Lung (tissue), 12 donors: ENCODE results near the gene C16orf90. TPM values are rescaled to one million over a fixed set of nuclear protein-coding genes. Genes with fewer than 3 reads are reported as not detected.

Experiments used
- ATAC-seq: fragments of 200-7000 bp; cut with Tn5 transposase; one replicate; pipeline ENCODE4 v1.9.1; 2020; ENCODE audit warnings: moderate number of reproducible peaks; ENCODE audit not compliant: insufficient read depth, low FRiP score
- DNase-seq, 3 donors: peaks; one replicate each; pipeline ENCODE4 v3.0.0-alpha.2; 2013 to 2017
- H3K27ac ChIP-seq, 2 donors: one replicate each; pipeline ENCODE4 v1.5.1; 2013; ENCODE audit warnings: mild to moderate bottlenecking in 2 of 2, moderate library complexity in 2 of 2, control low read depth in 1 of 2, inconsistent platforms in 1 of 2, low read depth in 1 of 2, low read length in 1 of 2
- H3K27me3 ChIP-seq, 3 donors: one replicate each; pipeline ENCODE4 v1.5.1; 2013; ENCODE audit warnings: low read length in 2 of 3; ENCODE audit not compliant: control insufficient read depth in 3 of 3, insufficient read depth in 3 of 3
- H3K36me3 ChIP-seq, 4 donors: one replicate each; pipeline ENCODE4 v1.5.1; 2013; ENCODE audit warnings: low read length in 4 of 4, mild to moderate bottlenecking in 1 of 4, moderate library complexity in 1 of 4; ENCODE audit not compliant: control insufficient read depth in 4 of 4, insufficient read depth in 4 of 4
- H3K4me1 ChIP-seq, 5 donors: one replicate each; pipeline ENCODE4 v1.5.1; 2013; ENCODE audit warnings: low read length in 5 of 5, mild to moderate bottlenecking in 2 of 5, moderate library complexity in 1 of 5; ENCODE audit not compliant: control insufficient read depth in 5 of 5, insufficient read depth in 5 of 5
- H3K4me3 ChIP-seq: one replicate; pipeline ENCODE4 v1.5.1; 2013; ENCODE audit warnings: mild to moderate bottlenecking, control low read depth, moderate library complexity
- H3K9ac ChIP-seq, 2 donors: one replicate each; pipeline ENCODE4 v1.5.1; 2013; ENCODE audit warnings: low read length in 2 of 2, control low read depth in 1 of 2; ENCODE audit not compliant: insufficient read depth in 1 of 2
- H3K9me3 ChIP-seq, 4 donors: one replicate each; pipeline ENCODE4 v1.5.1; 2013; ENCODE audit warnings: low read length in 3 of 4, mild to moderate bottlenecking in 1 of 4, moderate library complexity in 1 of 4; ENCODE audit not compliant: control insufficient read depth in 4 of 4, insufficient read depth in 3 of 4
- WGBS, 2 donors: extraction: QIAGEN DNeasy Blood & Tissue Kit; methylation state at CpG; one replicate each; pipeline ENCODE4 v1.1.7; 2013; 5-methylcytosine and 5-hydroxymethylcytosine counted together
- polyA plus RNA-seq, 2 donors: library from polyadenylated mRNA; stranded (reverse); fragments of 200-250 nt; gene quantifications; one replicate each; pipeline ENCODE4 v1.2.1, GENCODE V29; 2013
- total RNA-seq, 2 donors: library from RNA; depleted of rRNA in 1 of 2; stranded (reverse); fragments of >200 nt in 1 of 2; gene quantifications; one replicate each; pipeline ENCODE4 v1.2.1, GENCODE V29; 2014 to 2021
- TF ChIP-seq, protein P1 (sequence below): IDR thresholded peaks from 2 replicates; pipeline ENCODE4 v1.5.1; 2012; ENCODE audit warnings: mild to moderate bottlenecking; ENCODE audit errors: control extremely low read depth, extremely low read depth
- donor health status: control.
- donor health status: control.
- donor health status: Bipolar disorder and iron deficiency.
- donor health status: healthy.
- donor health status: DM: yes; HTN: yes; CAD: no.

Gene C16orf90
- total and polyA plus RNA-seq, 4 donors: not detected

DNA sequence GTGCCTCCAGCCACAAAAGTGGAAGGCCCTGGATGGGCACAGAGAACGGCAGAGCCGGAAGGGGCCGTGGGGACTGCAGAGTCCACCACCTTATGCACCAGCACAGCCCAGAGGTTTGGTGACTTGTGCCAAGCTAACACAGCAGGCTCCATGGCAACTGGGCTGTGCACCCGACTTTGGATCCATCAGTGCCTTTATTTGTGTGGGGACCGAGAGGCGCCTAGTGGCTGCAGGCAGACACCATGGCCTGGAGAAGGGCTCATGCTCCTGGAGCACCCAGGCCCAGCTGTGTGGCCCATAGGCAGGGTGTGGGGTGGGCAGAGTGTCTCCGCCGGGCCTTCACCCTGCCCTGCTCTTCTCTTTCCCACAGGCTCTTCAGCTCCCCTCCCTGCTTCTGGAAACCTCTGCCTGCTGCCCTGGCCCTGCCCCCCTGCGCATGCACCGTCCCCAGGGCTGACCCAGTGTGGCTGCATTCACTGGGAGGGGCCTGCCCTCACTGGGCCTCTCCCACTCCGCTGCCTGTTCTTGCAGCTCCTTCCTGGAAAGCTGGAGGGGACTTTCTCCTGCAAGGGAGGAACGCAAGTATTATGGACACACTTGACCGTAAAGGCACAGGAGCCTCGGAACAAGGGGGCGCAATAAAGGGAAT, 10.1 kb downstream of the C16orf90 start:
- Histone ChIP-seq H3K27ac (no peak overlapping the region), H3K36me3 (peaks cover 3 to 65% (median 14%) of the 10 kb centered on the region in 4 donors), H3K4me1 (peaks cover 0 to 3% (median 0%) of the 10 kb centered on the region in 5 donors), H3K9ac (no peak overlapping the region), H3K27me3 (no peaks in the 10 kb centered on the region), H3K9me3 (no peaks in the 10 kb centered on the region), H3K4me3 (no peak overlapping the region)
- no peak for ATAC-seq
- 86 to 93% methylated on average over 15 of the region's 15 CpGs for WGBS, 2 donors
- TF ChIP-seq, protein P1, sequence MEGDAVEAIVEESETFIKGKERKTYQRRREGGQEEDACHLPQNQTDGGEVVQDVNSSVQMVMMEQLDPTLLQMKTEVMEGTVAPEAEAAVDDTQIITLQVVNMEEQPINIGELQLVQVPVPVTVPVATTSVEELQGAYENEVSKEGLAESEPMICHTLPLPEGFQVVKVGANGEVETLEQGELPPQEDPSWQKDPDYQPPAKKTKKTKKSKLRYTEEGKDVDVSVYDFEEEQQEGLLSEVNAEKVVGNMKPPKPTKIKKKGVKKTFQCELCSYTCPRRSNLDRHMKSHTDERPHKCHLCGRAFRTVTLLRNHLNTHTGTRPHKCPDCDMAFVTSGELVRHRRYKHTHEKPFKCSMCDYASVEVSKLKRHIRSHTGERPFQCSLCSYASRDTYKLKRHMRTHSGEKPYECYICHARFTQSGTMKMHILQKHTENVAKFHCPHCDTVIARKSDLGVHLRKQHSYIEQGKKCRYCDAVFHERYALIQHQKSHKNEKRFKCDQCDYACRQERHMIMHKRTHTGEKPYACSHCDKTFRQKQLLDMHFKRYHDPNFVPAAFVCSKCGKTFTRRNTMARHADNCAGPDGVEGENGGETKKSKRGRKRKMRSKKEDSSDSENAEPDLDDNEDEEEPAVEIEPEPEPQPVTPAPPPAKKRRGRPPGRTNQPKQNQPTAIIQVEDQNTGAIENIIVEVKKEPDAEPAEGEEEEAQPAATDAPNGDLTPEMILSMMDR: no peak
- DNase-seq: no peak

DNA sequence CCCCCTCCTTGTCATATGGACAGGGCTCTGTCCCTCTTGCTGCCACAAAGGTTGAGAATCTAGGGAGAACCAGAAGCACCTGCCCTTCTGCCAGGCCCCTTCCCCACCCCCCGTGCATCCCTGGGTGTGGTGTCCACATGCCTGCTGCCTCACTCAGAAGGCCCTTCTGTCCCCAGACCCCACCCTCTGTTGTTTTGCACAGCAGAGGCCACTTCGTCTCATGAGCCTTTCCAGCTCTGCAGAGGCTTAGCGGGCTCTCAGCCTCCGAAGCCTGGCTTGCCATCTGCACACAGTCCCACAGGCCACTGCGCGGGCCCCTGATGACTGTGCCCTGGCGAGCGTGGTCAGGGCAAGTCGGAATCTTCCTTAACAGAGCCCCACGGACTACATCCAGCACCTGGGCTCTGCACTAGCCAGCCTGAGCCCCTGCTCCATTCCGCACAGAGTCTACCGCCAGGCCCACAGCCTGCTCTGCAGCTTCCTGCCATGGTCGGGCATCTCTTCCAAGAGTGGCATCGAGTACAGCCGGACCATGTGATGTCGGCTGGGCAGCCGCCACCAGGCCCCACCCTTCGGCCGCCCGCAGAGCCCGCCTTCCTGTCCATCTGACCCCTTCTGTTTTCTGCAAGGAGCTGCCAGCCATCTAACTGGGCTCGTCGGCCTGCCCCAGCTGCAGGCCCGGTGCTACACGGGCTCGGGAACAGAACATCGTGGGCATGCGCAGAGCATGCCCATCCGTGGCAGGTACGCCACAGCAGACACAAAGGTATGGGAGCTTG, 10.8 kb downstream of the C16orf90 start:
- no peaks in the 10 kb centered on the region for H3K27me3 ChIP-seq
- no peak overlapping the region for H3K4me3 ChIP-seq
- H3K4me1 ChIP-seq: peaks cover 0 to 3% (median 0%) of the 10 kb centered on the region in 5 donors
- DNase-seq: no peak
- ATAC-seq: no peak
- TF ChIP-seq, protein P1: no peak
- WGBS, 2 donors: 90 to 93% methylated on average over 30 of the region's 30 CpGs
- peaks cover 6 to 68% (median 16%) of the 10 kb centered on the region in 4 donors for H3K36me3 ChIP-seq
- H3K9me3 ChIP-seq: no peaks in the 10 kb centered on the region
- H3K9ac ChIP-seq: no peak overlapping the region
- no peak overlapping the region for H3K27ac ChIP-seq

DNA sequence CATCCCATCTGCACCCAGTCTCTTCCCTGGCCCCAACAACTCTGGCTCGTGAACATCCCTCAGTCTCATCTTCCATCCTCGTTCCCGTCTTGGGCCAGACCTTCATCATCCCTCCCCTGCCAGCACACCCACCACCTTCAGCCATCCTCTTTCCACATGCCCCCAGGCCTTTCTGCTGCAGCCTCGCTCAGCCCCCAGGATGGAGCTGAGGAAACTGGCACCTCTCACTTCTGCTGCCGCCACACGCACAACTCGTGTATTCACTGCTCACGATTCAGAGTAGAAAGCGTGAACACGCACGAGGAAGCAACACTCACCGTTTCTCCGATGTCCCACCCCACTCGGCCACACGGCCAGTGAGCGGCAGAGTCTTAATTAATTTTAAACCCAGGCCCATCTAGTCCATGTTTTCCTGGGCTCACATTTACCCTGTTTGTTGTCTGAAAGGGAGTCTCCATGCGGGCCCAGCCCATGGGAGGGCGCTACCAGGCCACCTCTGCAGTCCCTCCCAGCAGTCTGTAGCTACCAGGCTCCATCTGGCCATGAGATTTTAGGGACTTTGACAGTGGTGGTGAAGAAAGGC, 12.5 kb downstream of the C16orf90 start:
- H3K4me1 ChIP-seq: peaks cover 0 to 3% (median 0%) of the 10 kb centered on the region in 5 donors
- no peak overlapping the region for H3K27ac ChIP-seq
- TF ChIP-seq, protein P1: no peak
- 95 to 96% methylated on average over 18 of the region's 18 CpGs for WGBS, 2 donors
- ATAC-seq: no peak
- H3K9me3 ChIP-seq: no peaks in the 10 kb centered on the region
- no peaks in the 10 kb centered on the region for H3K27me3 ChIP-seq
- H3K9ac ChIP-seq: no peak overlapping the region
- H3K4me3 ChIP-seq: no peak overlapping the region
- DNase-seq: no peak
- H3K36me3 ChIP-seq: peaks cover 6 to 66% (median 21%) of the 10 kb centered on the region in 4 donors
